ENCODE measurements around the gene KLHL24.

The KLHL24 gene

DNA sequence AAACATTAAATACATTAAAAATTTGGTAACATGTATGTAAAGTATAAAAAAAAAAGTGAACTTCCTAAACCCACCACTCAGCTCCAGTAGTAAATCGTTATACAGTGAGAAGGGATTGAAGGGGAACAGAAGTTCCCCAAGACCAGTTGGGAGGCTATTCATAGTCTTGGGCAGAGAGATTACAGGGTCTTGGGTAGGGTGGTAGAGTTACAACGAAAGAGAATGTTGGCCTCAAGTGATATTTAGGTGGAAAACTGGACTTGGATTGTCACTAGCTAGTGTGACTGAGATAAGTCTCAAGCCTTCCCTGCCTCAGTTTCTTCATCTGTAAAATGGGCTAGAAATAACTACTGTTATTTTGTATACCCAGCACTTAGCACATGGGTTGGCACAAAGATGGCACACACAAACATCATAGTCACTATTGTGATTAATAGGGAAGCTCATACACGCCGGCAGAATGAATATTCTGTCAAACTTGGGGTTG is 61.7 kb downstream of the KLHL24 start:
- no peak for DNase-seq
- H3K4me3 ChIP-seq = peak overlapping the region; percentile 83 to 98
- peak overlapping the region; percentile 84 to 93 for H3K27ac ChIP-seq
- H3K27me3 ChIP-seq = no peaks in the 10 kb centered on the region
- no peaks in the 10 kb centered on the region for H3K9me3 ChIP-seq
- TF ChIP-seq, protein P1, sequence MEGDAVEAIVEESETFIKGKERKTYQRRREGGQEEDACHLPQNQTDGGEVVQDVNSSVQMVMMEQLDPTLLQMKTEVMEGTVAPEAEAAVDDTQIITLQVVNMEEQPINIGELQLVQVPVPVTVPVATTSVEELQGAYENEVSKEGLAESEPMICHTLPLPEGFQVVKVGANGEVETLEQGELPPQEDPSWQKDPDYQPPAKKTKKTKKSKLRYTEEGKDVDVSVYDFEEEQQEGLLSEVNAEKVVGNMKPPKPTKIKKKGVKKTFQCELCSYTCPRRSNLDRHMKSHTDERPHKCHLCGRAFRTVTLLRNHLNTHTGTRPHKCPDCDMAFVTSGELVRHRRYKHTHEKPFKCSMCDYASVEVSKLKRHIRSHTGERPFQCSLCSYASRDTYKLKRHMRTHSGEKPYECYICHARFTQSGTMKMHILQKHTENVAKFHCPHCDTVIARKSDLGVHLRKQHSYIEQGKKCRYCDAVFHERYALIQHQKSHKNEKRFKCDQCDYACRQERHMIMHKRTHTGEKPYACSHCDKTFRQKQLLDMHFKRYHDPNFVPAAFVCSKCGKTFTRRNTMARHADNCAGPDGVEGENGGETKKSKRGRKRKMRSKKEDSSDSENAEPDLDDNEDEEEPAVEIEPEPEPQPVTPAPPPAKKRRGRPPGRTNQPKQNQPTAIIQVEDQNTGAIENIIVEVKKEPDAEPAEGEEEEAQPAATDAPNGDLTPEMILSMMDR (IDR thresholded peaks at IDR 0.05) = no peak
- H3K4me1 ChIP-seq = peaks cover 0 to 27% (median 6%) of the 10 kb centered on the region in 4 donors
- intact Hi-C loops (cut with DNase I; ENCODE audit: low total_unique reads) = loop anchor here (5.0 kb wide), 1 partner anchor 60 kb away; the partner anchor contains the start of gene KLHL24
- H3K36me3 ChIP-seq = peaks cover 0 to 3% (median 0%) of the 10 kb centered on the region in 3 donors

DNA sequence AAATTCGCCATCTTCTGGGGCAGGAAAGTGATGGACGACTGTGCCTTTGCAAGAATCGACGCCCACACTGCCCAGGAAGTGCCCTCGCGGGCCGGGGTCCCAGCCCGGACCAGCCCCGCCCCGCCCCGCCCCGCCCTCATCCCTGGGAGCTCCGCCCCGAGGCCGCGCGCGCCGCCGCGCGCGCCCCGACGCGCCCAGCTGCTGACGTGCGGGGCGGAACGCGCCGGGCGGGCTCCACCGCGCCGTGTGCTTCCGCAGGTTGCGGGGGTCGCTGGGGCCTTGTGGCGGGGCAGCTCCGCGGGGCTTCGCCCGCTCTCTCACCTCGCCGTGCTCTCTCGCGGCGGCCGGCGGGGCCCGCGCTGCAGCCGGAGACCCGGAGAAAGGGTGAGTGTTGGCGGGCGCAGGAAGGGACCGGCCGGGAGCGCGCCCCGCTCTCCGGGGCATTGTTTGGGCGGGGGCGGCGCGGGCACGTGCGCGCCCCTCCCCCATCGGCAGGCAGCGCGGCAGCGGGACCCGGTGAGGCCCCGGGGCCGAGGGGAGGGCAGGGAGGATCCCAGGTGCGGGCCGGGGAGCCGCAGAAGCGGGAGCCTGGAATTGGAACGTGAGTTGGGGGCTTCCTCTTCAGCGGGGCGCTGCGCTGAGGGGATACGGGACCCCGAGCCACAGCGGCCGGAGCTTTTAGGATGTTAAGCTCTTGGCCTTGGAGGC is 62.3 kb downstream of the KLHL24 start, which contains the start of gene YEATS2:
TSS of gene YEATS2 (plus strand) at position 188 of the 708 bp plus-strand sequence. CDS start 17,366 bp downstream, outside the sequence.
- peak within 1 kb of the TSS; percentile 83 to 98 for H3K4me3 ChIP-seq
- DNase-seq = peak; percentile 35 to 74
- H3K27me3 ChIP-seq = no peaks in the 10 kb centered on the region
- H3K36me3 ChIP-seq = peaks cover 0 to 6% (median 0%) of the 10 kb centered on the region in 3 donors
- H3K27ac ChIP-seq = peak within 1 kb of the TSS; percentile 84 to 93
- no peaks in the 10 kb centered on the region for H3K9me3 ChIP-seq
- TF ChIP-seq, protein P1 (IDR thresholded peaks at IDR 0.05) = no peak
- intact Hi-C loops (cut with DNase I; ENCODE audit: low total_unique reads) = loop anchor here (5.0 kb wide), 1 partner anchor 60 kb away; the partner anchor contains the start of gene KLHL24
- peaks cover 0 to 27% (median 6%) of the 10 kb centered on the region in 4 donors for H3K4me1 ChIP-seq

DNA sequence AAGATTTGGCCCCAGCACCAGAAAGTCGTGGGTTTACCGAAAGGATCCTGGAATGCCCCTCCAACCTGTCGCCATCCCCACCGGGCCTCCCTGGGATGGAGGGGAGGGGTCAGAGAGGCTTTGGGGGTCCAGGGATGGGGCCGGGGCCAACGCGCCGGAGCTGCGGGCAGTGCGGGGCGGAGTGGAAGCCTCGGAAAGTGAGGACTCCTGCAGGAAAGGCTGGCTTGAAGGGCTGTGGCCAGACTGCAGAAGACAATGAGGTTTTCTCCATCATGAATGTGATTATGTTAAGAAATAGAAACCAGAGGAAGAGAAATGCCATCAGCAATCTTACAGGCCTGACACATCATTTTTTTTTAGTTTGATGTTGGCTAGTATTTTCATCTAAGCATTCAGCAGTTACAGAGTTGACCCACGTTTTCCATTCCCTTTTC is 62.9 kb downstream of the KLHL24 start:
- no peak for DNase-seq
- Histone ChIP-seq H3K9me3 (no peaks in the 10 kb centered on the region), H3K36me3 (peaks cover 0 to 6% (median 0%) of the 10 kb centered on the region in 3 donors), H3K4me3 (peak overlapping the region; percentile 83 to 98), H3K4me1 (peaks cover 0 to 27% (median 6%) of the 10 kb centered on the region in 4 donors), H3K27ac (peak overlapping the region; percentile 84 to 93), H3K27me3 (no peaks in the 10 kb centered on the region)
- TF ChIP-seq, protein P1 (IDR thresholded peaks at IDR 0.05) = no peak
- intact Hi-C loops (cut with DNase I; ENCODE audit: low total_unique reads) = loop anchor here (5.0 kb wide), 1 partner anchor 61 kb away; the partner anchor contains the start of gene KLHL24

DNA sequence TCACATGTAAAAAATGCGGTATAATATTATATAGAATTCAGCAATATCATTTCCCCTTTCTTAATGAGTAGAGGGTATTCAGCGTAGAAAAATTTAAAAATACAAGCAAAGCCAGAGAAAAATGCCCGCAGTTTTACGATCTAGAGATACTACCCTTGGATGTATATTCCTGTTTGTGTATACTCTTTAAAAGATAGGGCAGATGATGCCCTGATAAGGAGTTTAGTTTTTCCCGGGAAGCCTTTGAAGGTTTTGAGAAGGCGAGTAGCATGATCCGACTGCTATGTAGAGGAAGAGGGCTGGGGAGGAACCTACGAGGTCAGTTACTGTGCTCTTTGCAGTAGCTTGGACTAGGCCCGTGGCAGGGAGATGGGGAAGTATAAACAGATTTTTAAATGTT is 63.3 kb downstream of the KLHL24 start:
- peak overlapping the region; percentile 84 to 93 for H3K27ac ChIP-seq
- intact Hi-C loops (cut with DNase I; ENCODE audit: low total_unique reads) = loop anchor here (5.0 kb wide), 1 partner anchor 61 kb away; the partner anchor contains the start of gene KLHL24
- no peaks in the 10 kb centered on the region for H3K27me3 ChIP-seq
- TF ChIP-seq, protein P1 (IDR thresholded peaks at IDR 0.05) = no peak
- peaks cover 0 to 6% (median 0%) of the 10 kb centered on the region in 3 donors for H3K36me3 ChIP-seq
- peak overlapping the region; percentile 83 to 98 for H3K4me3 ChIP-seq
- peaks cover 0 to 27% (median 6%) of the 10 kb centered on the region in 4 donors for H3K4me1 ChIP-seq
- H3K9me3 ChIP-seq = no peaks in the 10 kb centered on the region
- DNase-seq = no peak

DNA sequence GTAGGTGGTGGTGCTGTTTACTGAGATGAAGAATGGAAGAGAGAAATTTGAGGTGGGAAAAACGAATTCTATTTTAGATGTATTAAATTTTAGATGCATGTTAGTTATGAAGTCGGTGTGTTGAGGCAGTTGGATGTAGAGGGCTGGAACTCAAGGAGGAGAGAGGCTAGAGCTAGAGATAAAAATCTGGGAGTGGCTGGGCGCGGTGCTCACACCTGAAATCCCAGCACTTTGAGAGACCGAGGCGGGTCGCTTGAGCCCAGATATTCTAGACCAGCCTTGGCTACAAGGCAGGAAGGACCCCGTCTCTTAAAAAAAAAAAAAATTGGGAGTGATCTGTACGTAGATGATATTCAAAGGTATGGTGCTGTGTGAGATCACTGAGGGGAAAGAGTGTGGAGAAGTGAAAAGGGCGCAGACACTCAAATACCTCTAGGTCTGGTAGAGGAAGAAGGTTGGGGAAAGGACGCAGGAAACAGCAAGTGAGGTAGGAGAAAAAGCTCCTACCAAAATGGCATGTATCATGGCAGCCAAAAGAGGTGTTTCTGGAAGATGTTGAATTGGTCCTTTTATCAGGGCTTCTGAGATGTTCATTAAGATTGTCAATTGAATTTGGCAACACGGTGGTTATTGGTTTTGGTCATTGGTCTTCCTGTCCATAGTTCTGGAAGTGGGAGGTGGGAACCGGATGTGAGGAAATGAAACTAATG is 64.0 kb downstream of the KLHL24 start:
- peak overlapping the region; percentile 83 to 98 for H3K4me3 ChIP-seq
- H3K27me3 ChIP-seq = no peaks in the 10 kb centered on the region
- H3K9me3 ChIP-seq = no peaks in the 10 kb centered on the region
- TF ChIP-seq, protein P1 (IDR thresholded peaks at IDR 0.05) = no peak
- DNase-seq = no peak
- intact Hi-C loops (cut with DNase I; ENCODE audit: low total_unique reads) = loop anchor here (5.0 kb wide), 1 partner anchor 62 kb away; the partner anchor contains the start of gene KLHL24
- H3K4me1 ChIP-seq = peaks cover 0 to 27% (median 6%) of the 10 kb centered on the region in 4 donors
- peaks cover 0 to 6% (median 0%) of the 10 kb centered on the region in 3 donors for H3K36me3 ChIP-seq
- H3K27ac ChIP-seq = peak overlapping the region; percentile 84 to 93

Measured in tibial artery (tissue), 4 donors.